SK-N-MC (cell line): Measurements from ENCODE around the gene CSF1R.

Source experiments
- DNase-seq: peaks from one replicate; pipeline ENCODE4 v3.0.0-alpha.2; 2011; ENCODE audit warnings: low read depth, low spot score
- H3K27ac ChIP-seq: fragments of 200-600 bp; sonication (generic); 2 replicates; pipeline ENCODE4 v1.5.1; 2016; ENCODE audit warnings: mixed run types
- H3K36me3 ChIP-seq: fragments of 200-600 bp; sonication (generic); 2 replicates; pipeline ENCODE4 v1.6.1; 2017; ENCODE audit warnings: antibody characterized with exemption, low read length, mixed read lengths; ENCODE audit not compliant: insufficient read depth
- H3K4me3 ChIP-seq: fragments of 200-600 bp; sonication (generic); 2 replicates; pipeline ENCODE4 v1.5.1; 2016
- H3K9ac ChIP-seq: fragments of 200-600 bp; sonication (generic); 2 replicates; pipeline ENCODE4 v1.8.0; 2017; ENCODE audit warnings: mixed run types, mixed read lengths; ENCODE audit not compliant: insufficient read length
- H3K9me3 ChIP-seq: fragments of 200-600 bp; sonication (generic); 2 replicates; pipeline ENCODE4 v1.6.1; 2017; ENCODE audit warnings: low read depth, mild to moderate bottlenecking, antibody characterized with exemption, low read length, moderate library complexity, mixed read lengths
- EZH2 ChIP-seq: fragments of 200-600 bp; sonication (generic); IDR thresholded peaks from one replicate; pipeline ENCODE4 v1.6.1; 2017; ENCODE audit warnings: antibody characterized with exemption
- FOXP2 ChIP-seq: optimal IDR thresholded peaks from 2 replicates; pipeline ENCODE3; 2011; ENCODE audit warnings: mild to moderate bottlenecking, moderate library complexity; ENCODE audit not compliant: insufficient read depth; ENCODE audit errors: extremely low read length, control extremely low read depth
- POLR2AphosphoS5 ChIP-seq: IDR thresholded peaks from 2 replicates; pipeline ENCODE4 v1.6.1; 2012; ENCODE audit warnings: mild to moderate bottlenecking, low read depth, low read length, borderline replicate concordance

The CSF1R gene

DNA sequence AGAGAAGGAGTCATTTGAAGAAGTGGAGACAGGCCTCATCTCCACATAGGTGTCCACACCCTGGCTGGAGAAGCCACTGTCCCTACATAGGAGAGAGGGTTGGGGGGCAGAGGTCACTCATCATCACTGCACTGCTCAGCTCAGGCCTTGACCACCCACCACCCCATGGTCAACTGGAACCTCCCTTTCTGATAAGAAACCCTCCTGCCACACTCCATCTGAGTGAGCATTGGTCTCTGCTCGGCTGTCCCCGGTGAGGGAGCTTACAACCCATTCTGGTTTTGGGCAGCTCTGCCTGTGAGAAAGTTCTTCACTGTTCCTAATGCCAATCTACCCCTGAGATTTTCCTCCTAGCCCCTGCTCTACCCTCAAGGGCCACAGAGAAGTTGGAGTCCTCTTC is 28.8 kb downstream of the CSF1R start:
- no peak overlapping the region for H3K9ac ChIP-seq
- no peak for TF ChIP-seq EZH2
- TF ChIP-seq POLR2AphosphoS5 = no peak
- TF ChIP-seq FOXP2 = no peak
- no peak overlapping the region for H3K4me3 ChIP-seq
- no peaks in the 10 kb centered on the region for H3K9me3 ChIP-seq
- no peak overlapping the region for H3K27ac ChIP-seq
- DNase-seq = no peak
- peaks cover 8% of the 10 kb centered on the region; the same call in 1 of the 2 replicates for H3K36me3 ChIP-seq

GRCh38 chr5:150057052-150057451 is 29.3 kb downstream of the CSF1R start:
- Histone ChIP-seq H3K9ac (no peak overlapping the region), H3K27ac (no peak overlapping the region), H3K4me3 (no peak overlapping the region), H3K36me3 (peaks cover 12% of the 10 kb centered on the region; the same call in 1 of the 2 replicates), H3K9me3 (no peaks in the 10 kb centered on the region)
- no peak for DNase-seq
- TF ChIP-seq POLR2AphosphoS5 (no peak), FOXP2 (no peak), EZH2 (no peak)

- Histone ChIP-seq H3K4me3 (no peak overlapping the region), H3K36me3 (peaks cover 22% of the 10 kb centered on the region; the same call in 1 of the 2 replicates), H3K9me3 (no peaks in the 10 kb centered on the region)
Observed at GRCh38 chr5:150056075-150056443, 30.3 kb downstream of the CSF1R start.

DNA sequence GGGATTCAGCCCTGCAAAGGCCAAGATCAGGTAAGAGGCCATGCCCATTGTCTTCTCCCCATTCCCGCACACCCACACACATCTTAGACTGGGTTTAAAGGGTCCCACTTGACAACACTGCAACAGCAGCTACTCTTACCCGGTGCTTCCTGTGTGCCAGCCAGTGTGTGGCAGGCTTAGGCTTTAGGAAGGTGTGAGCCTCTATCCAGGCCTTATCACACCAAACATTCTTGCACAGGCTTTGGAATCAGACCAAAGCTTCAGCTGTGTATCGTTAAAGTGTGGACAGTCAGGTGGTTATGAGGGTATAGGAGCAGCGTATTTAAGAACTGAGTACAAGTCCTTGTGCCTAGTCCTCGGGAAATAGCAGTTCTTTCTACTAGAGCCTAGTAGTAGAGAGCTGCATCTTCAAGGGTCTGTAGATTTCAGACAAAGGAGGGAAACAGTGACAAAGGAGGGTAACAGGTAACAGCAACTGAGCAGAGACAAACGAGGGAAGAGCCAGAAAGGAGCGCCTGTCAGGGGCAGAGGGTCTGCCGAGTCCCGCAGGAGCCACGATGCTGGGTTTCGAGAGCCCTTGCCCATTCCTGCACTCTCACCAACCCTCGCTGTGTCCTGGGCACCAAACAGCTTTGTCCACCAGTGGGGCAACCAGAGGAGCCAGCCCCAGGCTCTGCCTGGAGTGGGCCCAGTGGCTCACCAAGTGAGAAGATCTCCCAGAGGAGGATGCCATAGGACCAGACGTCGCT is 30.9 kb downstream of the CSF1R start:
- Histone ChIP-seq H3K9ac (no peak overlapping the region), H3K36me3 (peaks cover 28% of the 10 kb centered on the region; the same call in 1 of the 2 replicates), H3K27ac (no peak overlapping the region), H3K9me3 (no peaks in the 10 kb centered on the region), H3K4me3 (no peak overlapping the region)
- TF ChIP-seq EZH2 (no peak), POLR2AphosphoS5 (no peak)
- no peak for DNase-seq

More at GRCh38 chr5:150056075-150056443, 30.3 kb downstream of the CSF1R start:
- no peak for TF ChIP-seq POLR2AphosphoS5
- no peak for TF ChIP-seq FOXP2
- TF ChIP-seq EZH2 = no peak
- no peak overlapping the region for H3K9ac ChIP-seq
- DNase-seq = no peak
- no peak overlapping the region for H3K27ac ChIP-seq

GRCh38 chr5:150054569-150054968 is 31.8 kb downstream of the CSF1R start:
- H3K27ac ChIP-seq = no peak overlapping the region
- no peak for TF ChIP-seq FOXP2
- no peak overlapping the region for H3K9ac ChIP-seq
- DNase-seq = no peak
- H3K36me3 ChIP-seq = peaks cover 37% of the 10 kb centered on the region; the same call in 1 of the 2 replicates
- no peaks in the 10 kb centered on the region for H3K9me3 ChIP-seq
- H3K4me3 ChIP-seq = no peak overlapping the region

GRCh38 chr5:150053713-150054392 is 32.5 kb downstream of the CSF1R start:
- Histone ChIP-seq H3K36me3 (peaks cover 44% of the 10 kb centered on the region; the same call in 1 of the 2 replicates), H3K27ac (no peak overlapping the region), H3K9ac (no peak overlapping the region), H3K9me3 (no peaks in the 10 kb centered on the region), H3K4me3 (no peak overlapping the region)
- TF ChIP-seq FOXP2 = no peak
- no peak for TF ChIP-seq POLR2AphosphoS5
- TF ChIP-seq EZH2 = no peak
- no peak for DNase-seq

DNA sequence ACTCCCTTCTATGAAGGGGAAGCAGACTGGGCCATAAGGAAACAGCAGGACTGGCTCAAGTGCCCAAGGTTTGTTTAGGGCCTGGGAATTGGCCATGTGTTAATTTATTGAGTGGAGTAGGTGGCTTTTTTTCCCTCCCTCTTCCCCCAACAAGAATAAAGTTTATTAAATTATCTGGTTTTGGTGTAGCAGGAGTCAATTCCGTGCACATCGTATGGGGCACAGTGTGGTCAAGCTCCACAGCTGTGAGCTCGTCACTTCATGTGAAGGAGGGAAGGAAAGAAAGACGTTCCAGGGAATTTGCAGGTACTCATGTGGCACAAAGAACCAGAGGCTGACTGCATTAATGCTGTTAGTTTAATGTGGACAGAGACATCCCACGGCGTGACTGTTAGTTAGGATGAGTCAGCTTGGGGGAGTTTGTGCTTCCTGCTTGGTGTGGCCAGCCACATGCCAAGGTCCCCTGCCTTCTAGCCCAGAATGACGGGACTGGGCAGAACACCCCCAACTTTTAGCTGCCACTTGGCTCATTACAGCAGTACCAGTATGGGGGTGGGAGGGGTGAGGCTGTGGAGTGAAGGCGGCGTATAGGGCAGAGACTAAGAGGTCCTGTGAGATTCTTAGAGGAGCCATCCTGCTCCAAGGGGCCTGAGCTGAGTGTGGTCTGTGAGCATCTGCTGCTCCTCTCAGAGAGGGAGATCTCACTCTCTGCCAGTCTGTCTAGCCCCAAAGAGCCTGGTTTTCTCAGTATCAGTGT is 33.2 kb downstream of the CSF1R start:
- no peak for DNase-seq
- H3K36me3 ChIP-seq = peaks cover 51% of the 10 kb centered on the region
- no peak overlapping the region for H3K27ac ChIP-seq
- no peak overlapping the region for H3K4me3 ChIP-seq
- H3K9ac ChIP-seq = no peak overlapping the region
- TF ChIP-seq POLR2AphosphoS5 (no peak), FOXP2 (no peak), EZH2 (no peak)
- no peaks in the 10 kb centered on the region for H3K9me3 ChIP-seq

DNA sequence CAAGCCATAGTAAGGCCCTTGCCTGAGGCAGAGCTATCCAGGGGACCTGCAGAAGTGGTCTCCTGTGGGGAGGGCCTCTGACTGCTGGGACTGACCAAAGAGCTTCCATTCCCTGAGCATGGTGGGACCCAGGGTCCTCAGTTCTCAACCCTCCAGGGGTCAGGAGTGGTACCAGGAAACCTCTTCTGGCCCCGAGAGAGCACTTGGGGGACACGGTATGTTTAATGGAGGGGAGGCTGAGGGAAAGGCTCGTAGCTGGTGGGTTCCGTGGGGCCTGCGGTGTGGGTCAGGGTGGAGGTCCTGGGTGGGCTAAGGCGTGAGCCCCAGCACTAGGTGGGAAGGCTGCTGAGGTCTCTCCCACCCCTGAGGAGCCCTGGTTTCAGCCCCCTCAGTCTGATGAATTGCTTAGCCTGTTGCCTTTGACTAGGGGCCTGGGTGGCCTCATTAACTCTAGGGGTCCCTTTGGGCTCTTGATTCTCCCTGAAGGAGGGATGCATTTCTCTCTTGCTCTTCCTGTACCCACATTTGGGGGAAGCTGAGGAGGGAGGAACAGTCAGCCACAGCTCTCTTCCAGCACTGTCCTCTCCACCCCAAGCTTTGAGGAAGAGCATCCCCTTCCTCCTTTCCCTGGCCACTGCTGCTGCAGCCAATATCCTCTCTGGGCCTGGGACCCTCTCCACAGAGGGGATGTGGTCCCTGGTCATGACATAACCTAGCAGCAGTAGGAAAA is 34.0 kb downstream of the CSF1R start:
- TF ChIP-seq FOXP2 (no peak), EZH2 (no peak), POLR2AphosphoS5 (no peak)
- peaks cover 59% of the 10 kb centered on the region for H3K36me3 ChIP-seq
- H3K9me3 ChIP-seq = no peaks in the 10 kb centered on the region
- H3K27ac ChIP-seq = no peak overlapping the region
- no peak for DNase-seq
- no peak overlapping the region for H3K4me3 ChIP-seq
- H3K9ac ChIP-seq = no peak overlapping the region
